Heart left ventricle (tissue), 16 donors: ENCODE results near the gene MGAT4A. TPM values are rescaled to one million over a fixed set of nuclear protein-coding genes. Genes with fewer than 3 reads are reported as not detected.
A peak's percentile ranks its signal among the peaks of the same experiment; 100 is the strongest.

Experiments used
- ATAC-seq, 4 donors: fragments of 200-7000 bp; cut with Tn5 transposase; one replicate each; pipeline ENCODE4 v1.9.1; 2020 to 2022; ENCODE audit warnings: moderate library complexity in 4 of 4, mild to moderate bottlenecking in 3 of 4, moderate number of reproducible peaks in 1 of 4
- DNase-seq, 5 donors: peaks; one replicate each; pipeline ENCODE4 v3.0.0-alpha.2; 2020
- H3K27ac ChIP-seq, 12 donors: fragments of 200-600 bp; sonication (generic) in 4 of 12; one replicate each; pipeline versions ENCODE4 v1.5.0 to v1.8.0; 2016 to 2022; ENCODE audit warnings: mild to moderate bottlenecking in 2 of 12
- H3K27me3 ChIP-seq, 9 donors: fragments of 200-600 bp; sonication (generic) in 2 of 9; one replicate each; pipeline versions ENCODE4 v1.5.1 to v1.8.0; 2016 to 2022; ENCODE audit warnings: mild to moderate bottlenecking in 3 of 9
- H3K36me3 ChIP-seq, 9 donors: fragments of 200-600 bp; sonication (generic) in 2 of 9; one replicate each; pipeline versions ENCODE4 v1.5.0 to v1.8.0; 2018 to 2022; ENCODE audit warnings: mild to moderate bottlenecking in 2 of 9
- H3K4me1 ChIP-seq, 12 donors: fragments of 200-600 bp; sonication (generic) in 4 of 12; one replicate each; pipeline versions ENCODE4 v1.5.0 to v1.8.0; 2016 to 2022; ENCODE audit warnings: mild to moderate bottlenecking in 3 of 12
- H3K4me3 ChIP-seq, 12 donors: fragments of 200-600 bp; sonication (generic) in 4 of 12; one replicate each; pipeline versions ENCODE4 v1.5.0 to v1.8.0; 2017 to 2022; ENCODE audit warnings: mild to moderate bottlenecking in 9 of 12, moderate library complexity in 4 of 12
- H3K9me3 ChIP-seq, 12 donors: fragments of 200-600 bp; sonication (generic) in 4 of 12; one replicate each; pipeline versions ENCODE4 v1.5.0 to v1.8.0; 2016 to 2022; ENCODE audit warnings: mild to moderate bottlenecking in 1 of 12
- CTCF ChIP-seq, 12 donors: fragments of 200-600 bp; sonication (generic) in 4 of 12; IDR thresholded peaks; one replicate each; pipeline versions ENCODE4 v1.5.0 to v1.8.0; 2018 to 2022; ENCODE audit warnings: antibody characterized with exemption in 12 of 12, mild to moderate bottlenecking in 5 of 12
- POLR2A ChIP-seq, 2 donors: fragments of 450-650 bp; IDR thresholded peaks; one replicate each; pipeline ENCODE4 v1.6.1; 2017; ENCODE audit warnings: antibody characterized with exemption in 2 of 2, mild to moderate bottlenecking in 2 of 2, moderate library complexity in 2 of 2
- WGBS, 4 donors: extraction: QIAGEN DNeasy Blood & Tissue Kit in 2 of 4; methylation state at CpG; one replicate each; pipeline versions ENCODE4 v1.1.5 to v1.1.7; 2013 to 2018; 5-methylcytosine and 5-hydroxymethylcytosine counted together
- intact Hi-C, 10 donors: fragments of 100-400 bp; cut with DNase I; formaldehyde crosslinking; loops; one replicate each; pipeline versions ENCODE4 v1.11.1 to v1.14.2; 2022
- long read RNA-seq, 3 donors: library from polyadenylated mRNA; unstranded; transcript quantifications; one replicate each; pipeline ENCODE4 v2.0.0, GENCODE V29; 2020 to 2021
- polyA plus RNA-seq, 2 donors: library from polyadenylated mRNA; stranded (reverse); fragments of 200-250 nt; gene quantifications; one replicate each; pipeline ENCODE4 v1.2.3, GENCODE V29; 2013
- total RNA-seq, 9 donors: library from RNA; depleted of rRNA in 2 of 9; stranded (reverse); fragments of >200 nt in 2 of 9; fragmentation: NEBNext Ultra II Directional in 3 of 9; extraction: Animal tissue kit (Norgen Biotek cat#: 25700) in 3 of 9; gene quantifications; one replicate each; pipeline versions ENCODE4 v1.1.0 to v1.2.4, GENCODE V29; 2016 to 2023
- donor health status: ischemic (EF 13 %, LVEDD 7.1; RV severe dilation, severe dysfunction).
- donor health status: healthy with polysubstance abuse.
- donor health status: DM: no; HTN: yes; CAD: no.
- donor health status: DM: no; HTN: no; CAD: no.
- donor health status: ischemic (EF 25% LVEDD 6.9; RV normal size, moderate dysfunction).
- donor health status: ischemic (EF 25% LVEDD 5.7; RV mildly dilated, moderate dysfunction).
- donor health status: healthy.
- donor health status: DM: yes; HTN: yes; CAD: no.
- donor health status: ischemic (EF 35%, LVEDD 5.7; RV mildly dilated, moderate dysfunction).
- donor health status: nonischemic (EF 11% LVEDD 7.7; RV severe dilation, severe dysfunction).
- donor health status: DM: yes; HTN: yes; CAD: no.
- donor health status: PGD.
- donor health status: ischemic (EF 29% LVEDD 5.4; RV normal size, mild dysfunction).
- donor health status: nonischemic (EF 23%, LVEDD 6.1; RV moderate dilation, normal function).

MGAT4A gene
- total RNA-seq = 10 to 100 TPM; 10.2 to 45.0 (median 18.2) TPM
- polyA plus RNA-seq = 1 to 10 TPM; 4.2 to 6.7 TPM
- long read RNA-seq, donor 1, full-length matches to known transcripts = 11 of 18 reads
- long read RNA-seq, donor 1, partial matches to known transcripts = 3 of 18 reads
- long read RNA-seq, donor 1, other reads (novel, unspliced or antisense) = 4 of 18 reads
- long read RNA-seq, donor 2, full-length matches to known transcripts = 13 of 24 reads
- long read RNA-seq, donor 2, partial matches to known transcripts = 8 of 24 reads
- long read RNA-seq, donor 2, other reads (novel, unspliced or antisense) = 3 of 24 reads
- long read RNA-seq, donor 3, full-length matches to known transcripts = 6 of 15 reads
- long read RNA-seq, donor 3, partial matches to known transcripts = 4 of 15 reads
- long read RNA-seq, donor 3, other reads (novel, unspliced or antisense) = 5 of 15 reads

GRCh38 chr2:98731041-98731893 is at the start of gene MGAT4A:
Gene MGAT4A, minus strand, starts transcription at chr2:98731132. Its CDS starts 4,800 bp downstream, at chr2:98726332.
- TF ChIP-seq CTCF (IDR thresholded peaks at IDR 0.05) (no peak), POLR2A (IDR thresholded peaks at IDR 0.05) (peak in 1 of 2 donors; percentile 95)
- H3K4me3 ChIP-seq = peak within 1 kb of the TSS; percentile 64 to 98 (median 84)
- ATAC-seq (peak; percentile 57 to 97 (median 92)), DNase-seq (peak; percentile 85 to 94 (median 88))
- H3K4me1 ChIP-seq = peaks cover 4 to 79% (median 28%) of the 10 kb centered on the region in 12 donors
- H3K27me3 ChIP-seq = no peaks in the 10 kb centered on the region
- no peaks in the 10 kb centered on the region for H3K9me3 ChIP-seq
- no peaks in the 10 kb centered on the region for H3K36me3 ChIP-seq
- WGBS, 4 donors = 0 to 1% (median 1%) methylated on average over 16 to 110 of the region's 110 CpGs
- intact Hi-C loops = loop anchor here in 9 of 10 donors (2.0 to 10.0 kb wide), 9 partner anchors 76 to 106 kb away; no protein-coding TSS in a partner anchor
- peak within 1 kb of the TSS; percentile 75 to 97 (median 94) for H3K27ac ChIP-seq

GRCh38 chr2:98778741-98779483 is 48.0 kb upstream of the MGAT4A start:
- WGBS, 4 donors = 80 to 83% (median 81%) methylated on average over 6 of the region's 6 CpGs
- H3K4me1 ChIP-seq = no peaks in the 10 kb centered on the region
- peaks cover 0 to 25% (median 12%) of the 10 kb centered on the region in 12 donors for H3K9me3 ChIP-seq
- no peaks in the 10 kb centered on the region for H3K27me3 ChIP-seq
- intact Hi-C loops = no loop called here
- DNase-seq = no peak
- no peak overlapping the region for H3K27ac ChIP-seq
- ATAC-seq = no peak
- TF ChIP-seq CTCF (IDR thresholded peaks at IDR 0.05) (no peak), POLR2A (IDR thresholded peaks at IDR 0.05) (no peak)
- H3K4me3 ChIP-seq = no peak overlapping the region
- H3K36me3 ChIP-seq = no peaks in the 10 kb centered on the region

- no peak for TF ChIP-seq POLR2A (IDR thresholded peaks at IDR 0.05)
- no peak for TF ChIP-seq CTCF (IDR thresholded peaks at IDR 0.05)
- no peak for ATAC-seq
- no peak overlapping the region for H3K4me3 ChIP-seq
- peaks cover 0 to 2% (median 0%) of the 10 kb centered on the region in 9 donors for H3K27me3 ChIP-seq
- peaks cover 0 to under 1% (median 0%) of the 10 kb centered on the region in 12 donors for H3K4me1 ChIP-seq
- intact Hi-C loops = no loop called here
- no peaks in the 10 kb centered on the region for H3K36me3 ChIP-seq
- no peak overlapping the region for H3K27ac ChIP-seq
- 70 to 92% (median 90%) methylated on average over 4 of the region's 4 CpGs for WGBS, 4 donors
- DNase-seq = no peak
- H3K9me3 ChIP-seq = peaks cover 0 to 22% (median 12%) of the 10 kb centered on the region in 12 donors
These were observed 47.2 kb upstream of the MGAT4A start for GRCh38 chr2:98778151-98778550.
